ENCODE measurements around the gene CST4. TPM values are rescaled to one million over a fixed set of nuclear protein-coding genes. Genes with fewer than 3 reads are reported as not detected.
"Not testable (repeated sequence)": the region's sequence is repeated elsewhere in the genome, so short reads cannot be mapped to it uniquely, and the experiment has no call there.

Gene CST4
- total RNA-seq, 4 donors from 2014 or later, result 0.89 to 13.8 (median 3.0) TPM; not detected in 1

GRCh38 chr20:23638309-23638708, 50.5 kb downstream of the CST4 start:
- H3K27me3 ChIP-seq, result no peaks in the 10 kb centered on the region
- no peaks in the 10 kb centered on the region for H3K9me3 ChIP-seq
- no peak overlapping the region for H3K4me3 ChIP-seq (replicated peaks in 1 of 3)
- peaks cover 9 to 24% of the 10 kb centered on the region in 2 donors for H3K4me1 ChIP-seq
- intact Hi-C loops (cut with DNase I), result no loop called here
- TF ChIP-seq POLR2A (IDR thresholded peaks at IDR 0.05), result no peak
- TF ChIP-seq CTCF (IDR thresholded peaks at IDR 0.05), result no peak
- DNase-seq, result no peak
- 71 to 74% methylated on average over 9 of the region's 9 CpGs for WGBS, 2 donors
- H3K36me3 ChIP-seq, result peaks cover 0 to 8% of the 10 kb centered on the region in 2 donors
- no peak overlapping the region for H3K27ac ChIP-seq

GRCh38 chr20:23637282-23638221, 51.3 kb downstream of the CST4 start, which contains the start of gene CST3:
CST3 (minus strand) TSS chr20:23637955; CDS start chr20:23637862, 93 bp downstream.
- TF ChIP-seq POLR2A (IDR thresholded peaks at IDR 0.05) (peak; percentile 56 to 88), CTCF (IDR thresholded peaks at IDR 0.05) (no peak)
- intact Hi-C loops (cut with DNase I), result no loop called here
- H3K27me3 ChIP-seq, result no peaks in the 10 kb centered on the region
- peak; percentile 86 to 88 for DNase-seq
- H3K4me3 ChIP-seq (replicated peaks in 1 of 3), result peak within 1 kb of the TSS; percentile 83 to 91 (median 86)
- 0 to 1% methylated on average over 29 to 46 of the region's 92 CpGs for WGBS, 2 donors
- peaks cover 9 to 22% of the 10 kb centered on the region in 2 donors for H3K4me1 ChIP-seq
- peaks cover 0 to 12% of the 10 kb centered on the region in 2 donors for H3K36me3 ChIP-seq
- H3K9me3 ChIP-seq, result no peaks in the 10 kb centered on the region
- H3K27ac ChIP-seq, result peak within 1 kb of the TSS; percentile 63 to 91 (median 86)

- intact Hi-C loops (cut with DNase I), result no loop called here
- peak overlapping the region; percentile 83 to 91 (median 86) for H3K4me3 ChIP-seq (replicated peaks in 1 of 3)
- WGBS, 2 donors, result 26 to 35% methylated on average over 4 of the region's 4 CpGs
- H3K9me3 ChIP-seq, result no peaks in the 10 kb centered on the region
- H3K36me3 ChIP-seq, result peaks cover 0 to 12% of the 10 kb centered on the region in 2 donors
- H3K4me1 ChIP-seq, result peaks cover 9 to 15% of the 10 kb centered on the region in 2 donors
- peak overlapping the region in 2 of 3 donors; percentile 63 to 91 for H3K27ac ChIP-seq
- H3K27me3 ChIP-seq, result no peaks in the 10 kb centered on the region
- TF ChIP-seq POLR2A (IDR thresholded peaks at IDR 0.05) (no peak), CTCF (IDR thresholded peaks at IDR 0.05) (no peak)
- DNase-seq, result no peak
Measured at GRCh38 chr20:23636908-23637281, 51.9 kb downstream of the CST4 start.

- no peak for DNase-seq
- Histone ChIP-seq H3K27me3 (no peaks in the 10 kb centered on the region), H3K27ac (peak overlapping the region in 1 of 3 donors; percentile 46), H3K36me3 (peaks cover 0 to 12% of the 10 kb centered on the region in 2 donors), H3K4me1 (peaks cover 9 to 13% of the 10 kb centered on the region in 2 donors), H3K4me3 (replicated peaks in 1 of 3) (peak overlapping the region in 1 of 3 donors; percentile 83), H3K9me3 (no peaks in the 10 kb centered on the region)
- intact Hi-C loops (cut with DNase I), result no loop called here
- TF ChIP-seq POLR2A (IDR thresholded peaks at IDR 0.05) (no peak), CTCF (IDR thresholded peaks at IDR 0.05) (no peak)
- WGBS, 2 donors, result 82 to 87% methylated on average over 14 to 17 of the region's 19 CpGs
Measured at GRCh38 chr20:23636182-23636907, 52.5 kb downstream of the CST4 start.

- DNase-seq; intact Hi-C loops (cut with DNase I); H3K27me3 ChIP-seq; H3K9me3 ChIP-seq; H3K4me3 ChIP-seq (replicated peaks in 1 of 3): not testable (repeated sequence)
- 92 to 100% methylated on average over 2 of the region's 2 CpGs for WGBS, 2 donors
- Histone ChIP-seq H3K27ac (peak overlapping the region in 1 of 3 donors; percentile 46), H3K4me1 (peaks cover 9 to 13% of the 10 kb centered on the region in 2 donors), H3K36me3 (peaks cover 0 to 12% of the 10 kb centered on the region in 2 donors)
Measured at GRCh38 chr20:23635768-23636090, 53.1 kb downstream of the CST4 start.

Small RNAs within 50 kb of the gene (small RNA-seq; reads per million reads assigned to genes)
- not detected for gene CST2P1

Other genes with a start within 250 kb of the CST4 start
- gene CSTL1, start 249.4 kb downstream of the CST4 start, total RNA-seq, result not detected
- not detected for gene CST11, start 236.2 kb downstream of the CST4 start, total RNA-seq
- gene CST8, start 197.9 kb downstream of the CST4 start, total RNA-seq, result not detected
- 1 to 10 TPM in 1 of 4 donors, not detected in 3; 1.1 TPM for gene CST9L, start 120.6 kb downstream of the CST4 start, total RNA-seq
- not detected for gene CST9, start 83.1 kb downstream of the CST4 start, total RNA-seq
- gene CST3, start 51.1 kb downstream of the CST4 start, total RNA-seq, result 1,000 to 10,000 TPM in 2 of 4 donors, 100 to 1,000 TPM in 2; 638 to 1,425 (median 898) TPM
- not detected for gene CST1, start 61.9 kb upstream of the CST4 start, total RNA-seq
- gene CST2, start 137.7 kb upstream of the CST4 start, total RNA-seq, result not detected
- not detected for gene CST5, start 190.7 kb upstream of the CST4 start, total RNA-seq